Kidney (tissue), 22 donors: ENCODE results near the gene SLC39A12. TPM values are rescaled to one million over a fixed set of nuclear protein-coding genes. Genes with fewer than 3 reads are reported as not detected.

Experiments
- DNase-seq, 5 donors: peaks; one replicate each; pipeline ENCODE4 v3.0.0-alpha.2; 2013 to 2020
- FAIRE-seq: peaks from 2 replicates; lab custom pipeline; 2012; peaks lifted over from hg19 to GRCh38; lab: Jason Lieb, UNC
- H3K27ac ChIP-seq, 2 donors: one replicate each; pipeline ENCODE4 v1.7.0; 2013; ENCODE audit warnings: low read depth in 2 of 2, low read length in 2 of 2, inconsistent platforms in 1 of 2
- H3K27me3 ChIP-seq: one replicate; pipeline ENCODE4 v1.7.1; 2013; ENCODE audit warnings: low read length, inconsistent platforms; ENCODE audit not compliant: control insufficient read depth, insufficient read depth
- H3K36me3 ChIP-seq, 3 donors: one replicate each; pipeline versions ENCODE4 v1.7.0 to v1.7.1; 2013; ENCODE audit warnings: low read length in 3 of 3, control low read depth in 1 of 3, inconsistent platforms in 1 of 3; ENCODE audit not compliant: insufficient read depth in 3 of 3, control insufficient read depth in 2 of 3
- H3K4me1 ChIP-seq, 3 donors: one replicate each; pipeline versions ENCODE4 v1.7.0 to v1.7.1; 2013; ENCODE audit warnings: low read length in 3 of 3, inconsistent platforms in 1 of 3, low read depth in 1 of 3; ENCODE audit not compliant: control insufficient read depth in 2 of 3, insufficient read depth in 2 of 3
- H3K4me3 ChIP-seq, 3 donors: one replicate each; pipeline versions ENCODE4 v1.7.0 to v1.8.1; 2013; ENCODE audit warnings: low read length in 3 of 3, control low read depth in 1 of 3, inconsistent platforms in 1 of 3
- H3K9ac ChIP-seq, 3 donors: one replicate each; pipeline versions ENCODE4 v1.7.0 to v1.7.1; 2013; ENCODE audit warnings: low read length in 3 of 3, control low read depth in 1 of 3, inconsistent platforms in 1 of 3
- H3K9me3 ChIP-seq, 3 donors: one replicate each; pipeline versions ENCODE4 v1.7.0 to v1.7.1; 2013; ENCODE audit warnings: low read length in 3 of 3, control low read depth in 1 of 3, inconsistent platforms in 1 of 3; ENCODE audit not compliant: control insufficient read depth in 2 of 3, insufficient read depth in 1 of 3
- CTCF ChIP-seq: IDR thresholded peaks from 3 replicates; pipeline ENCODE4 v1.5.1; 2012; ENCODE audit warnings: mild to moderate bottlenecking, moderate library complexity, borderline replicate concordance; ENCODE audit not compliant: insufficient read depth; ENCODE audit errors: extremely low read depth
- intact Hi-C: fragments of 100-400 bp; cut with DNase I; formaldehyde crosslinking; loops from one replicate; pipeline ENCODE4 v1.11.1; 2022
- long read RNA-seq, 10 donors: library from polyadenylated mRNA in 1 of 10; unstranded in 1 of 10; transcript quantifications; one replicate each; pipeline ENCODE4 v2.0.0 and lab custom pipeline, GENCODE V29; 2021 to 2026
- polyA plus RNA-seq: library from polyadenylated mRNA; stranded (reverse); fragments of 350-450 nt; fragmentation: Illumina TruSeq; extraction: RNeasy Lipid Tissue Mini Kit (QIAGEN cat#74804); gene quantifications from one replicate; pipeline ENCODE4 v1.2.3, GENCODE V29; 2014; ENCODE audit warnings: low read depth, low replicate concordance; ENCODE audit not compliant: insufficient read depth
- total RNA-seq: library from RNA; stranded (reverse); fragmentation: NEBNext Ultra II Directional; extraction: Animal tissue kit (Norgen Biotek cat#: 25700); gene quantifications from one replicate; pipeline ENCODE4 v1.2.1, GENCODE V29; 2021
- donor health status: control.
- donor health status: control.
- donor health status: control.
- donor health status: control.
- donor health status: control.
- donor health status: DM: yes; HTN: yes; CAD: no.
- donor health status: Normal renal cell carcinoma (clear cell type).

Gene SLC39A12
- 0.16 TPM for total RNA-seq
- polyA plus RNA-seq: not detected
- long read RNA-seq, donor 1: 0 reads
- long read RNA-seq, donor 2: 0 reads
- long read RNA-seq, donor 3: 0 reads
- long read RNA-seq, donor 4: 0 reads
- long read RNA-seq, donor 5: 0 reads
- long read RNA-seq, donor 6: 0 reads
- long read RNA-seq, donor 7: 0 reads
- long read RNA-seq, donor 8: 0 reads
- long read RNA-seq, donor 9: 0 reads
- long read RNA-seq, donor 10: 0 reads

DNA sequence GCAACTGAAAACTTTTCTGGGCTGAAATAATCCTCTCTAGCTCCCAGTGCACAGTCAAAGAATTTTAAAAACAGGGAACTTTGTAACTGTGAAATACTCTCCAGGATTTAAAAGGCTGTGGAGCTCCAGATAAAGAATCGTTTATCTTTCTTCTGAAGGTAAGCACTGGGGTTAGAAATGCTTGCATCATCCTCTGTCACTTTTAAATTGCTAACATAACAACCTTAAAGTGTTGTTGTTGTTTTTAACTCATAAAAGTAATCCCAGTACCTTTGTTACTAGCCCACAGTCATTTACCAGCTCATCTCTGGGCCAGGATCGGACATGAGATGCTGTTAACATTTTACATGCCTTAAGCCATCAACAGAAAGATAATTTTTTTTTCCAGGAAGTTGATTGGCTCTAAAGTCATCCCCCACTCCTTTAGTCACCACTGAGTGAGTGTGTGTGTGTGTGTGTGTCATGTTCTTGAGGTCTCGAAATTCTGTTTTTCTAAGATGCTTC lies at the start of gene SLC39A12:
TSS of gene SLC39A12 (plus strand) at position 51 of the 504 bp plus-strand sequence. CDS start 1,359 bp downstream, outside the sequence.
- no peaks in the 10 kb centered on the region for H3K27me3 ChIP-seq
- intact Hi-C loops: no loop called here
- FAIRE-seq: no peak

GRCh38 chr10:17904564-17904963 lies 47.2 kb upstream of the SLC39A12 start:
- TF ChIP-seq CTCF: no peak
- H3K27ac ChIP-seq: no peak overlapping the region
- intact Hi-C loops: no loop called here

More for the DNA sequence above, at the start of gene SLC39A12:
- Histone ChIP-seq H3K4me1 (no peaks in the 10 kb centered on the region), H3K4me3 (no peak within 1 kb of the TSS), H3K9me3 (no peaks in the 10 kb centered on the region), H3K27ac (no peak within 1 kb of the TSS), H3K9ac (no peak within 1 kb of the TSS), H3K36me3 (no peaks in the 10 kb centered on the region)
- no peak for DNase-seq
- TF ChIP-seq CTCF: no peak

DNA sequence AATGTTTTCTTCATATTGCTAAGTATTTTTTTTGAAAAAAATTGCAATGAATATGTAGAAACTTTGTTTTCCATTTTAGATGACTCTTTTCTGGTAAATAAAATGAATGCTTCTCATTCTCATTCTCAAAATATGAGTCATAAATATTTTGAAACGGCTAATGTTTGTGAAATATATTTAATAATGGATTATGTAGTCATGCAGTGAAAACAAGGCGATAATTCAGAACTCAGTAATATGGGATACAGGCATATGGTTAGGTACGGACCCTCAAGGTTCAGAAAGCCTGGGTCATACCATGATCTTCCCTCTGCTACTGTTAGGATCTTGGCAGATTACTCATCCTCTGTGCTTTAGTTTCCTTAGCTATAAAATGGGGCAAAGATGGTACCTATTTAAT lies 46.2 kb upstream of the SLC39A12 start:
- H3K27ac ChIP-seq: no peak overlapping the region
- no peak overlapping the region for H3K4me3 ChIP-seq
- no peaks in the 10 kb centered on the region for H3K9me3 ChIP-seq
- intact Hi-C loops: no loop called here
- H3K9ac ChIP-seq: no peak overlapping the region
- no peak for FAIRE-seq
- no peaks in the 10 kb centered on the region for H3K36me3 ChIP-seq
- no peak for TF ChIP-seq CTCF
- no peak for DNase-seq
- H3K4me1 ChIP-seq: no peaks in the 10 kb centered on the region
- no peaks in the 10 kb centered on the region for H3K27me3 ChIP-seq

More at GRCh38 chr10:17904564-17904963, 47.2 kb upstream of the SLC39A12 start:
- no peak for FAIRE-seq
- Histone ChIP-seq H3K4me1 (no peaks in the 10 kb centered on the region), H3K27me3 (no peaks in the 10 kb centered on the region), H3K9ac (no peak overlapping the region), H3K9me3 (no peaks in the 10 kb centered on the region), H3K36me3 (no peaks in the 10 kb centered on the region), H3K4me3 (no peak overlapping the region)
- DNase-seq: no peak
